ENCODE results near the gene NUDT14. TPM values are rescaled to one million over a fixed set of nuclear protein-coding genes. Genes with fewer than 3 reads are reported as not detected.

Gene NUDT14
- total RNA-seq, 4 donors from 2014 or later, result 17.0 to 53.9 (median 32.6) TPM

DNA sequence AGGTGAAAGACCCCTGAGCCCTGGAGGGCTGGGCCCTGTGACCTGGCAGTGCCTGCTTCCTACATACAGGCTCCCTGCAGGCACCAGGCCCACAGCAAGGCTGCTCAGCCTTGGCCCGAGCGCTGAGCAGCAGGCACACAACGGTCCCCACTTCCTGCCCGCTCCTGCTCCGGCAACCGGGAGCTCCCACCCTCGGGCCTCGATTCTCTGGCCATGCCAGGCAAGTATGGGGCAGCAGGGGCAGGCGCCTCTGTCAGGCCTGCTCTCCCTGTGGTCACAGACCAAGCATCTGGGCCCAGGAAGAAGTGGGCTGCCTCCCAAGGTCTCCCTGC is 30.6 kb upstream of the NUDT14 start:
- no peaks in the 10 kb centered on the region for H3K4me1 ChIP-seq
- no peak for DNase-seq
- intact Hi-C loops (cut with DNase I; ENCODE audit: low total_unique reads), result no loop called here
- 94% methylated on average over 9 of the region's 9 CpGs; no CpG with 5 or more reads in 1 of the 2 donors for WGBS, 2 donors (ENCODE audit: low coverage in 1 of 2)
- in situ Hi-C loops (cut with MboI; ENCODE audit: low pct_ligation_motif_present in 1 of 4, low pct_unique_long_range_greater_than_20kb in 1 of 4, low sequenced_read_pairs in 3 of 4), result no loop called here
- no peaks in the 10 kb centered on the region for H3K27me3 ChIP-seq
- no peak overlapping the region for H3K27ac ChIP-seq
- no peak for TF ChIP-seq POLR2AphosphoS5 (IDR thresholded peaks at IDR 0.05)
- TF ChIP-seq, protein P1, sequence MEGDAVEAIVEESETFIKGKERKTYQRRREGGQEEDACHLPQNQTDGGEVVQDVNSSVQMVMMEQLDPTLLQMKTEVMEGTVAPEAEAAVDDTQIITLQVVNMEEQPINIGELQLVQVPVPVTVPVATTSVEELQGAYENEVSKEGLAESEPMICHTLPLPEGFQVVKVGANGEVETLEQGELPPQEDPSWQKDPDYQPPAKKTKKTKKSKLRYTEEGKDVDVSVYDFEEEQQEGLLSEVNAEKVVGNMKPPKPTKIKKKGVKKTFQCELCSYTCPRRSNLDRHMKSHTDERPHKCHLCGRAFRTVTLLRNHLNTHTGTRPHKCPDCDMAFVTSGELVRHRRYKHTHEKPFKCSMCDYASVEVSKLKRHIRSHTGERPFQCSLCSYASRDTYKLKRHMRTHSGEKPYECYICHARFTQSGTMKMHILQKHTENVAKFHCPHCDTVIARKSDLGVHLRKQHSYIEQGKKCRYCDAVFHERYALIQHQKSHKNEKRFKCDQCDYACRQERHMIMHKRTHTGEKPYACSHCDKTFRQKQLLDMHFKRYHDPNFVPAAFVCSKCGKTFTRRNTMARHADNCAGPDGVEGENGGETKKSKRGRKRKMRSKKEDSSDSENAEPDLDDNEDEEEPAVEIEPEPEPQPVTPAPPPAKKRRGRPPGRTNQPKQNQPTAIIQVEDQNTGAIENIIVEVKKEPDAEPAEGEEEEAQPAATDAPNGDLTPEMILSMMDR (IDR thresholded peaks at IDR 0.05), result no peak
- TF ChIP-seq EP300 (IDR thresholded peaks at IDR 0.05; ENCODE audit: low read depth), result no peak
- no peak for TF ChIP-seq POLR2A (IDR thresholded peaks at IDR 0.05)
- H3K36me3 ChIP-seq, result no peaks in the 10 kb centered on the region
- no peak overlapping the region for H3K4me3 ChIP-seq
- no peaks in the 10 kb centered on the region for H3K9me3 ChIP-seq

DNA sequence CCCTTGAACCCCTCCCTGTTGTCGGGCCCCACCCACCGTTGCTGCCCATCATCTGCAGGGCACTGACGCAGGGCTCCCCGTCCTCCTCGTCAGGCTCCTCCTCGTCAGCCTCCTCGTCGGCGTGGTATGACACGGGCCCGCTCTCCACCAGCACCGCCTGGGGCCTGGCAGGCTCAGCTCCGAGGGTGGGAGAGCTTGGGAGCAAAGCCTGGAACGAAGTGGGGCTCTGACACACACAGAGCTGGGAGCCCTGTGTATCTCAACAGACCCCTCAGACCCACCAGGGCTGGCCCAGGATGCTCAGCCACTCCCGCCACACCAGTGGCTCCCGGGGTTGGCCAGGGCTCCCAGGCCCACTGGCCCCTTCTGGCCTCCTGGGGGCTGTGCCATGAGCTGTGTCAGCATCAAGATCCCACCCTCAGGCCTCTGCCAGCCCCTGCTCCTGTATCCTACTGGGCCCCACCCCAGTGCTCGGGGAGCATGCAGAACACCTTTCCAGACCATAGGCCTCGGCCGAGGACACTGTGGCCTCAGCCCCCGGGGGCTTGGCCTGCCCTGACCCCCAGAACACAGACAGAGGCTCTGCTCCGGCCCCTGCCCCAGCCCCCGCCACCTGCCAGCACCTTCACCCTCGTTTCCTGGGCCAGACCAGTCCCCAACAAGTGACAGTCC is 30.1 kb upstream of the NUDT14 start:
- 94 to 100% methylated on average over 2 to 22 of the region's 23 CpGs for WGBS, 2 donors (ENCODE audit: low coverage in 1 of 2)
- H3K4me3 ChIP-seq, result no peak overlapping the region
- DNase-seq, result no peak
- TF ChIP-seq, protein P1 (IDR thresholded peaks at IDR 0.05), result no peak
- no peak for TF ChIP-seq POLR2AphosphoS5 (IDR thresholded peaks at IDR 0.05)
- no peak for TF ChIP-seq POLR2A (IDR thresholded peaks at IDR 0.05)
- TF ChIP-seq EP300 (IDR thresholded peaks at IDR 0.05; ENCODE audit: low read depth), result no peak
- H3K27ac ChIP-seq, result no peak overlapping the region
- in situ Hi-C loops (cut with MboI; ENCODE audit: low pct_ligation_motif_present in 1 of 4, low pct_unique_long_range_greater_than_20kb in 1 of 4, low sequenced_read_pairs in 3 of 4), result no loop called here
- no peaks in the 10 kb centered on the region for H3K27me3 ChIP-seq
- H3K36me3 ChIP-seq, result no peaks in the 10 kb centered on the region
- H3K4me1 ChIP-seq, result no peaks in the 10 kb centered on the region
- intact Hi-C loops (cut with DNase I; ENCODE audit: low total_unique reads), result no loop called here
- H3K9me3 ChIP-seq, result no peaks in the 10 kb centered on the region

DNA sequence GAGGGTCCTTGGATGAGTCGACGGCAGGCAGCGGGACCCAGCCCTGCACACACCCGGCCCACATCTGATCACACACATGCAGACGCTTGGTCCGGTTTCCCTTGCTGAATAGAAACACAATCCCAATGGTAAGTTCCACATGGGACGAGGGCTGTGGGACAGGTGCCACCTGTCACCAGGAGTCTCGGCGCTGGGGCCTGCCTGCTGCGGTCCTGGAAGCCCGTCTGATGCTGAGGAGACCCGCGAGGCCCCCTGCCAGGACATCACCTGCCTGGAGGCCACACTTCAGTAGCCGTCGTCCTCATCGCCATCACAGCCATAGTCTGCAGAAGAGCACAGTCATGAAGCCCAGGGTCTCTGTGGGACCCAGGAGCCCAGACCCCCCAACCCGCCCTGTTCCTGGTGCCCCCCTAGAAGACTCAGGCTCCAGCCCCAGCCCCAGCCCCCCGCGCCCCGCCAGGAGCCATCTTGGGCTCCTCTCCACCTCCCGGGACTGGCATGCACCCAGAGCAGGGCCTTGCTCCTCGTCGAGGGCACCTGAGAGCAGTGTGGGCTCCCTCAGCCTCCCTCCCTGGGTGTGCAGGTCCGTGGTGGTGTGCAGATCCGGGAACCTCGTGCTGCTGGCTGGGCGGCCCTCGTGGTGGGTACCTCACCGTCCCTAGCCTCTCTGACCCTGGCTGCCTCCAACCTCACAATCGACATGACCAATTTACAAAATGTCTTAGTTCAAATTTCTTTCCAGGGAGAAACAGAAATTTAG is 29.3 kb upstream of the NUDT14 start:
- WGBS, 2 donors (ENCODE audit: low coverage in 1 of 2), result 88 to 89% methylated on average over 1 to 17 of the region's 30 CpGs
- DNase-seq, result no peak
- H3K36me3 ChIP-seq, result no peaks in the 10 kb centered on the region

DNA sequence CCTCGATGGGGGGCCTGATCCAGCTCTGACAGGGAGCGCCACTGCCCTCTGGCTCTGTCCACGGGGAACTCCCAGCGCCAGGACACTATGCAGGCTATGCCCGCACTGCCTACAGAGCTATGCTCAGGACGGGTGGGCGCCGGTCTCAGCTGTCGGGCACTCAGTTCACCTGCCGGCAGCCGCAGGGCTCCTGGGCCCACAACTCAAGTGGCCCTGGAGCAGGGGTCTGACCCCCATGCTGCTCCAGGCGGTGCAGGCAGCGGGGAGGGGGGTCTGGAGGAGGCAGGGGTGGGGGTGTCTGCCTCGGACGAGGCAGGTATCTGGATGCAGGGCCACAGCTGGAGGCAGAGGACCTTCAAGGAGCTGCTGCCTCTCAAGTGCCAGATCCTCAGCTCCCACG is 28.5 kb upstream of the NUDT14 start:
- WGBS, 2 donors (ENCODE audit: low coverage in 1 of 2), result 73% methylated on average over 5 of the region's 16 CpGs; no CpG with 5 or more reads in 1 of the 2 donors
- DNase-seq, result no peak
- Histone ChIP-seq H3K9me3 (no peaks in the 10 kb centered on the region), H3K4me3 (no peak overlapping the region), H3K36me3 (no peaks in the 10 kb centered on the region), H3K4me1 (peaks cover 0 to 11% (median 4%) of the 10 kb centered on the region in 4 donors), H3K27me3 (no peaks in the 10 kb centered on the region), H3K27ac (no peak overlapping the region)
- intact Hi-C loops (cut with DNase I; ENCODE audit: low total_unique reads) (no loop called here), in situ Hi-C loops (cut with MboI; ENCODE audit: low pct_ligation_motif_present in 1 of 4, low pct_unique_long_range_greater_than_20kb in 1 of 4, low sequenced_read_pairs in 3 of 4) (no loop called here)
- TF ChIP-seq, protein P1 (IDR thresholded peaks at IDR 0.05), result no peak
- TF ChIP-seq EP300 (IDR thresholded peaks at IDR 0.05; ENCODE audit: low read depth) (no peak), POLR2A (IDR thresholded peaks at IDR 0.05) (no peak), POLR2AphosphoS5 (IDR thresholded peaks at IDR 0.05) (no peak)

More for the DNA sequence above, 29.3 kb upstream of the NUDT14 start:
- Histone ChIP-seq H3K4me1 (peaks cover 0 to 3% (median under 1%) of the 10 kb centered on the region in 4 donors), H3K27ac (no peak overlapping the region), H3K4me3 (no peak overlapping the region), H3K9me3 (no peaks in the 10 kb centered on the region), H3K27me3 (no peaks in the 10 kb centered on the region)
- no peak for TF ChIP-seq EP300 (IDR thresholded peaks at IDR 0.05; ENCODE audit: low read depth)
- TF ChIP-seq, protein P1 (IDR thresholded peaks at IDR 0.05), result no peak
- no peak for TF ChIP-seq POLR2A (IDR thresholded peaks at IDR 0.05)
- no peak for TF ChIP-seq POLR2AphosphoS5 (IDR thresholded peaks at IDR 0.05)
- intact Hi-C loops (cut with DNase I; ENCODE audit: low total_unique reads), result no loop called here
- in situ Hi-C loops (cut with MboI; ENCODE audit: low pct_ligation_motif_present in 1 of 4, low pct_unique_long_range_greater_than_20kb in 1 of 4, low sequenced_read_pairs in 3 of 4), result no loop called here

Measured in transverse colon (tissue), 4 donors.